Lower leg skin (tissue), 4 donors: Measurements from ENCODE around the gene BAHCC1. TPM values are rescaled to one million over a fixed set of nuclear protein-coding genes. Genes with fewer than 3 reads are reported as not detected.

Experiments
- DNase-seq, 2 donors: peaks; one replicate each; pipeline ENCODE4 v3.0.0-alpha.2; 2019; ENCODE audit warnings: low spot score in 2 of 2
- H3K4me3 ChIP-seq: fragments of 200-600 bp; sonication (generic); 2 replicates; pipeline ENCODE4 v1.5.1; 2017; ENCODE audit warnings: mild to moderate bottlenecking, low read depth; ENCODE audit not compliant: poor library complexity, severe bottlenecking
- POLR2A ChIP-seq, 2 donors: fragments of 450-650 bp; IDR thresholded peaks; one replicate each; pipeline ENCODE4 v1.6.1; 2016 to 2017; ENCODE audit warnings: antibody characterized with exemption in 2 of 2, mild to moderate bottlenecking in 1 of 2, moderate library complexity in 1 of 2
- WGBS, 2 donors: methylation state at CpG; one replicate each; pipeline ENCODE4 v1.1.5; 2018; 5-methylcytosine and 5-hydroxymethylcytosine counted together
- intact Hi-C: fragments of 100-400 bp; cut with DNase I; formaldehyde crosslinking; loops from one replicate; pipeline ENCODE4 v1.15.0; 2023; ENCODE audit warnings: low total_unique reads
- total RNA-seq, 4 donors: library from RNA; depleted of rRNA; stranded (reverse); fragments of >200 nt; gene quantifications; one replicate each; pipeline ENCODE4 v1.1.0, GENCODE V29; 2016
- TF ChIP-seq, protein P1 (sequence below), 3 donors: fragments of 450-650 bp; IDR thresholded peaks; one replicate each; pipeline ENCODE4 v1.5.1; 2016; ENCODE audit warnings: antibody characterized with exemption in 3 of 3, mild to moderate bottlenecking in 3 of 3, moderate library complexity in 2 of 3

The BAHCC1 gene
- total RNA-seq, 4 donors from 2014 or later: 4.1 to 14.2 (median 10.0) TPM

DNA sequence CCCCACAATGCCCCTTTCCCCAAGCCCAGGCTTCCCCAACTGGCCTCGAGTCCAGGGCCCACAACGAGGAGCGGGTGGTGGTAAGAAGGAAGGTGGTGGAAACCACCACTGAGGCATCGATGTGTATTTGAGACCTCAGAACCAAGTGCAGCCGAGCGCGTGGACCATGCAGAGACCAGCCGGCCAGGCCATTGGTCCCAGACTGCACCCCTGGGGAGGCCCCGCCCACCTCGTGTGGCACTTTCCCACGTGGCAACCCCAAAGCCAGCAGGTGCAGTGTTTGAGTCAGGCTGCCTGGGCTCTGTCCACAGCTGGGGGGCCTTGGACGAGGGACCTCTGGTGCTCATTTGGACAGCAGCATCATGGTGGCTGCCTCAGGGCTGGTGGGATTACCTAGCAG, 28.1 kb upstream of the BAHCC1 start:
- intact Hi-C loops: no loop called here

DNA sequence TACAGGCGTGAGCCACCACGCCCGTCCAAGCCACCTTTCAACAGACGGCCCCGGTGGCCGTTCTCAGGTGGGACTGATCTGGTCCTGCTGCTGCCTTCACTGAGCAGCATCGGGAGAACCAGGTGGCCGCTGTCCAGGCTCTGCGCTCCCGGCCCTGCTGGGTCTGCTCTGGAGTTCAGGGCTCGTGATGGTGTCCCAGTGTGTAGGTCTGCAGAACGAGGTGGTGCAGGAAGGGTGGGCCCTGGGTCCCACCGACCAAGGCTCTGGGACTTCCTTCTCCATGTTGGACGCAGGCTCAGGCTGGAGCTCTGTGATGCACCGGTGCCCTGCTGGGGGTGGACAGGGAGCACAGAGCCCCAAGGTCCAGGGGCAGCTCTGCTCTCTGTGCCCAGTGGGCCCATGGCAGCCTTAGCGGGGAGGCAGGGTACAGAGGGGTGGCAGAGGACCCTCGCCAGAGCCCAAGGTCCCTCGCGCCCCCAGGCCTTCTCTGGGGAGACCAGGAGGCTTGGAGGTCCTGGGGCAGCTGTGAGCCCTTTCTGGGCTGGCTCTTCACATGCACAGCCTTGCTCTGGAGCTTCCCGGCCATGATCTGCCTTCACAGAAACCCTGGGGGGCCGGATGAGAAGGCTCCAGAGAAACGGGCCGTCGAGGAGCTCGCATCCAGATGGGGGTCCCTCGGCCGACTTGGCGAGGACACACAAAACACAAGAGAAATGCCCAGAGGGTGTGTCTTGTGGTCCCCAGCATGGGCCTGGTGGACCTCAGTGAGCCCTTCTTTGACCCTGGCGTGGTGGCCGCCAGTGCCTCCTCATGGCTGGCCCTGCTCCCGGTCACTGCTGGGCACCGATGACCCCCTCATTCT, 26.9 kb upstream of the BAHCC1 start:
- 88 to 89% methylated on average over 29 to 32 of the region's 32 CpGs for WGBS, 2 donors
- TF ChIP-seq, protein P1, sequence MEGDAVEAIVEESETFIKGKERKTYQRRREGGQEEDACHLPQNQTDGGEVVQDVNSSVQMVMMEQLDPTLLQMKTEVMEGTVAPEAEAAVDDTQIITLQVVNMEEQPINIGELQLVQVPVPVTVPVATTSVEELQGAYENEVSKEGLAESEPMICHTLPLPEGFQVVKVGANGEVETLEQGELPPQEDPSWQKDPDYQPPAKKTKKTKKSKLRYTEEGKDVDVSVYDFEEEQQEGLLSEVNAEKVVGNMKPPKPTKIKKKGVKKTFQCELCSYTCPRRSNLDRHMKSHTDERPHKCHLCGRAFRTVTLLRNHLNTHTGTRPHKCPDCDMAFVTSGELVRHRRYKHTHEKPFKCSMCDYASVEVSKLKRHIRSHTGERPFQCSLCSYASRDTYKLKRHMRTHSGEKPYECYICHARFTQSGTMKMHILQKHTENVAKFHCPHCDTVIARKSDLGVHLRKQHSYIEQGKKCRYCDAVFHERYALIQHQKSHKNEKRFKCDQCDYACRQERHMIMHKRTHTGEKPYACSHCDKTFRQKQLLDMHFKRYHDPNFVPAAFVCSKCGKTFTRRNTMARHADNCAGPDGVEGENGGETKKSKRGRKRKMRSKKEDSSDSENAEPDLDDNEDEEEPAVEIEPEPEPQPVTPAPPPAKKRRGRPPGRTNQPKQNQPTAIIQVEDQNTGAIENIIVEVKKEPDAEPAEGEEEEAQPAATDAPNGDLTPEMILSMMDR (IDR thresholded peaks at IDR 0.05): no peak
- TF ChIP-seq POLR2A (IDR thresholded peaks at IDR 0.05): no peak
- H3K4me3 ChIP-seq: no peak overlapping the region
- intact Hi-C loops: no loop called here
- peak in 1 of 2 donors; percentile 83 for DNase-seq

More for the DNA sequence above, 28.1 kb upstream of the BAHCC1 start:
- no peak overlapping the region for H3K4me3 ChIP-seq
- DNase-seq: peak in 1 of 2 donors; percentile 84
- 85 to 86% methylated on average over 12 of the region's 12 CpGs for WGBS, 2 donors
- TF ChIP-seq, protein P1 (IDR thresholded peaks at IDR 0.05): no peak
- no peak for TF ChIP-seq POLR2A (IDR thresholded peaks at IDR 0.05)

DNA sequence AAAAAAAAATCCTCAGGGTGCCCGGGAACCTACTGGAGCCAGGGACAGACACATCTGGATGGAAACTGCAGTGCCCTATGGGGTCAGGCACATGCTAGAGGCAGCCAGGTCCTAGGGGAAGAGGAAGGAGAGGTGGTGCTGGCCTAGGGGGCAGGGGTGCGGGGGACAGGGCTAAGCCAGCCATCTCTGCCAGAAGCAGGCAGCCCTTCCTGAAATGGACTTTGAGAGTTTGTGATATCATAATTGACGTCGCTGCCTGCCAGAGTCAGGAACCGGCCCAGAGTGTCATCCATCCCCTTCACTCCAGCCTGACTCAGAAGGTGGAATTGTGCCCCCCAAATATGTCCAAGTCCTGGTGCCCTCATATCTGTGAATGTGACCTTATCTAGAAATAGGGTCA, 25.0 kb upstream of the BAHCC1 start:
- TF ChIP-seq, protein P1 (IDR thresholded peaks at IDR 0.05): no peak
- intact Hi-C loops: no loop called here
- DNase-seq: no peak
- 89 to 93% methylated on average over 5 of the region's 5 CpGs for WGBS, 2 donors
- H3K4me3 ChIP-seq: no peak overlapping the region

DNA sequence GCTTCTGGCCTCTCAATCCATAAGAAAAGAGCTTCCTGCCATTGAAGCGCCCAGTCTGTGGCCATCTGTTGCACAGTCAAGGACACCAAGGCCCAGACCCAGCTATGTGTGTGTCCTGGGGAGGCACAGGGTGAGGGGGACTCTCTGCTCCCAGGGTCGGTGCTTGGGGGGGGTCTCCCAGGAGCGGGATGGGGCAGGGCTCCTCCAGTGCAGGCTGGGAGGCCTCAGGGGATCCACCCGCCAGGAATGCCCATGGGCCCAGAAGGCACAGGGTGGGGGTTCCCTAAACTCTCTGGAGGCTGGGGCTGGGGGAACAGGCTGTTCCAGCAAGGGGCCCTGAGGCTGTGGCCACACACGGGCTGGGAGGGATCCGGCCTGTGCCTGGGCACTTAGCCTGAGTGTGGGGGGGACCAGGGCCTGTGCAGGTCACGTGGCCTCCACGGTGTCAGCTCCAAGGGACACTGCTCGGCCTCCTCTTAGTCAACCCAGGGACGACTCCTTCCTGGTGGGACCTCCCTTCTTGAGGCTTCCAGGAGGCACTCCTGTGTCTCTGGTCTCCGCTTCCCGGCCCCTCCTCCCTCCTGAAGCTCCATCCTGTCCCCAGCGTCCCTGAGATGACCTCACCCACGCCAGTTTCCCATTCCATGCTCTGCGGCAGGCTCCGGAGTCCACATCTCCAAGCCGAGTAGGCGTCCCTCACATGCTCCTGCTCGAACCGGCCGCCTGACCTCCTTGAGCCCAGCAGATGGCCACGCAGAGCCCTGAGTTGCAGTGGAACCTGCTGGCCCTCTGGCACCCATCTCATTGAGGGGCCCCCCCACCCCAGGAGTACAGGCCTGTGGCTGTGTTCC, 23.1 kb upstream of the BAHCC1 start:
- TF ChIP-seq POLR2A (IDR thresholded peaks at IDR 0.05): no peak
- TF ChIP-seq, protein P1 (IDR thresholded peaks at IDR 0.05): no peak
- no peak overlapping the region for H3K4me3 ChIP-seq
- peak in 1 of 2 donors; percentile 88 for DNase-seq
- intact Hi-C loops: no loop called here
- WGBS, 2 donors: 67 to 76% methylated on average over 20 to 22 of the region's 22 CpGs

DNA sequence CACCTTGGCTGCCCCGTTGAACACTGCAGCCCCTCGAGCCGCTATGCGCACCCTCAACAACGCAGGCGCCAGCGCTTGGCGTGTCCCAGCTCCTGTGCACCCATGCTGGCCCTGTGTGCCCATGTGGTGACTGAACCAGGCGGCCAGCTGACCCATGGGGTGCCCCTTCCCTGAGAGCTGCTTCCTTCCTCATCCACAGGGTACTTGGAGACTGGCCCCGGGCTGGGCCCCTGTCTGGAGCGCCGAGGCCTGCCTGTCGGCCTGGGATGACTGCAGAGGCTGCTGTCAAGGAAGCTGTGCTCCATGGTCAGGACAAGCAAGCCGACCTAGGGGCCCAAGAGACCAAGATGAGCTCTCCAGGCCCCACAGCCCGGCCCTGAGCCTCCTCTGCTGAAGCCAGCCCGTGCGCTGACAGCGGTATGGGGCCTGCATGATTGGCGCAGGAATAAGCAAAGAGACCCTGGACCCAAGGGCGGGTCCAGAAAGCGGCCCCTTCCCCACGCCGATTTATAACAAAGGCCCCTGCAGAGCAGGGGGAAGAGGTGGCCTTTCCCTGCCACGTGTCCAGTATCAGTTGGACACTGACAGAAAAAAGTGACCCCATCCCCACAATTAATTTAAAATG, 21.6 kb upstream of the BAHCC1 start:
- TF ChIP-seq, protein P1 (IDR thresholded peaks at IDR 0.05): no peak
- TF ChIP-seq POLR2A (IDR thresholded peaks at IDR 0.05): no peak
- intact Hi-C loops: no loop called here
- H3K4me3 ChIP-seq: no peak overlapping the region
- peak in 1 of 2 donors; percentile 80 for DNase-seq
- WGBS, 2 donors: 88 to 90% methylated on average over 19 to 24 of the region's 24 CpGs
